GM19372 (cell line): Measurements from ENCODE around the gene LRP8.
"Not testable (repeated sequence)": the region's sequence is repeated elsewhere in the genome, so short reads cannot be mapped to it uniquely, and the experiment has no call there.

Source experiments
- ATAC-seq: cut with Tn5 transposase; IDR thresholded peaks from one replicate; pipeline ENCODE4 v1.9.1; 2021; ENCODE audit warnings: mild to moderate bottlenecking, low read depth, moderate library complexity; ENCODE audit not compliant: unreplicated experiment

Gene LRP8

DNA sequence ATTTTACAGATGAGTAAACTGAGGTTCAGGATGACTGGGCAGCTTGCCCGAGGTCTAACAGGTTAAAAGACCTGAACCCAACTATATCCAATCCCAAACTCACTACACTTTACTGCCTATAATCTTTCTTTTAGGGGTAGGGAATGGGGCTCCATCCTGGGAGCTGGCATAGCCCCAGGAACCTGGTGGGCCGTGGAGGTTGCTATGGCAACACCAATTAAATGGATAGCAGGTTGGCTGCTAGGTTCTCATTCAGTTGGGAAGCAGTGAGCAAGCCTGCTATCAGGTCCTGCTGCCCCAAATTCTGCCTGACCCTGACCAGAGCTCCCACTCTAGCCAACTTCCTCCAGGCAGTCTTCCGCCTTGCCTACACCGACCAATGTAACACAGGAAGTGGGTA, 40.9 kb downstream of the LRP8 start:
- no peak for ATAC-seq

DNA sequence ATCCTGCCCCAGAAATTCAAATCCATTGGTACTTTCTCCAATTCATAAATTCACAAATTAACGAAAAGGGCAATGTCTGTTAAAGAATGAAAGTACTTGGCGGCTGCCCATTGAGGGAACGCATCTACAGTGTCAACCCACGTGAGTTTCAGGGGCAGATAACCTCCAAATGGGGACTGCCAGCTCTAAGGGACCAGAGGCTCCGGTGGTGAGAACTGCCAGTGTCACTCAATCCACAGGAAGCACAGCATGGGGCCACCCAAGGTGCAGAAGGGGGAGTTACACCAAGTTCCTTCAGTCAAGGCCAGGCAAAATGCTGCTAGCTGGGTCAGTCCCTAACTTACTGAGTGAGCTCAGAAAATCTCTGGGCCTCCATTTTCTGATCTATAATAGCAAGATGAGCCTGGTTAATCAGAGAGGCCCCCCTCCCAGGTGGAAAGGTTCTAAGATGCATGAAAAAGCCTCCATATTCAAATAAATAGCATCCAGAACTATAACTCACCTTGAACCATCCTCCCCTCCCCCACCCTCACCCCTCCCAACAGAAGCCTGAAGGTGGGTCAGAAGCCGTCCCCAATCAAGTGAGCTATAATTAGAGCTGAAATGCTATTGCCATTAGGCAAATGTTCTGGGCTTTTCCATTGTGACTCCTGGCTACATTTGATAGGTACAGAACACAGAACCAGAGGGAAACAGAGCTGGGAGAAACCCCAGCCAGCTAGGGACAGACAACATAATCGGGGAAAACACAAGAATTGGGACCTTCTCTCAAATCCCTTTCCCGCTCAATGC, 41.7 kb downstream of the LRP8 start:
- no peak for ATAC-seq

DNA sequence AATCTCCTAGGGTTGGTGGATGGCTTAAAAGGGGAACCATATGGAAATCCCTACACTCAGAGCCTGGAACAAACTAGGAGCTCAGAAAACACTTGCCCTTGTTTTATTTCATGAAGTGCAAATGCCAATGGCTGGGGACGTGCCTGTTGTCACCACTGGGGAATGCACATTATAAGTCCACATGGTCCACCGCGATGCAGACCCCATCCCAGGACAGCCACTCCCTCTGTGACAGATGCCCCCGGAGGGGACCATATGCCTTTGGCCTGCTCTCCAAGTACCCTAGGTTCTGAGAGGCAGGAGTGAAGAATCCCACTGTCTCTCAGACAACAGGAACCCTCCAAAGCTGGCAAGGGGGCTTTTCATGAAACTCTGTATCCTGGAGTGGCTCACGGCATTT, 42.3 kb downstream of the LRP8 start:
- ATAC-seq = no peak

DNA sequence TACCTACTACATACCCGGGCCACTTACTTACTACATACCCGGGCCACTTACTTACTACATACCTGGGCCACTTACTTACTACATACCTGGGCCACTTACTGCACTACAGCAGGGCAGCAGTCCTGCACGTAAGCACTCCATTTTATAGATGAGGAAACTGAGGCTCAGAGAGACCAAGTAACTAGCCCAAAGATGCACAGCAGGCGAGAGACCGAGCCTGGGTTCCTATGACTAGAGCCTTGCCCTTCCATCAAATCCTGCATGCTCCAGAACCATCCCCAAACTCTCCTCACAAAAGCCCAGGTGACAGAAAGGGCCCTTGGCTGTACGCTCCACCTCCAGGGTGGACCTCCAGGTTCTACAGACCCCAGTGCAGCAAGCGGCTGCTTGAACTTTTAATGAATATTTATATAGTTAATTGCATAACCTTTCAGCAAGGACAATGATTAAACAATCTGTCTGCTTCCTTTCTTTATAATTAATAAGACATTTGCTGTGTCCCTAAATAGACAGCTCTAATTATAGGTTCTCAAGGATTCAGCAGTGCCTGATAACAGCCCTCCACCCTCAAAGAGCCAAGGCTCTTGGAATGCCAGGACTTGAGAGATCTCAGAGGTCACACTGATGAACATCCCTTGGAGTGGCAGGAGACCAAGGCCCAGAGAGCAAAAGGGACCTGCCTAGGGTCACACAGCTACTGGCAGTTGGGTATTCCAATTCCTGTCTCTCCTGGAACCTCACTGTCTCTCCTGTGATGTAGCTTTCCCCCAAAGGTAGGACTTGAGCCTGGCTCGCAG, 43.4 kb downstream of the LRP8 start:
- ATAC-seq = no peak

- not testable (repeated sequence) for ATAC-seq
Measured at GRCh38 chr1:53283156-53283555, 44.7 kb downstream of the LRP8 start.

- ATAC-seq = no peak
Measured at GRCh38 chr1:53281133-53281532, 46.7 kb downstream of the LRP8 start.

- no peak for ATAC-seq
Measured at GRCh38 chr1:53280496-53280895, 47.4 kb downstream of the LRP8 start.

DNA sequence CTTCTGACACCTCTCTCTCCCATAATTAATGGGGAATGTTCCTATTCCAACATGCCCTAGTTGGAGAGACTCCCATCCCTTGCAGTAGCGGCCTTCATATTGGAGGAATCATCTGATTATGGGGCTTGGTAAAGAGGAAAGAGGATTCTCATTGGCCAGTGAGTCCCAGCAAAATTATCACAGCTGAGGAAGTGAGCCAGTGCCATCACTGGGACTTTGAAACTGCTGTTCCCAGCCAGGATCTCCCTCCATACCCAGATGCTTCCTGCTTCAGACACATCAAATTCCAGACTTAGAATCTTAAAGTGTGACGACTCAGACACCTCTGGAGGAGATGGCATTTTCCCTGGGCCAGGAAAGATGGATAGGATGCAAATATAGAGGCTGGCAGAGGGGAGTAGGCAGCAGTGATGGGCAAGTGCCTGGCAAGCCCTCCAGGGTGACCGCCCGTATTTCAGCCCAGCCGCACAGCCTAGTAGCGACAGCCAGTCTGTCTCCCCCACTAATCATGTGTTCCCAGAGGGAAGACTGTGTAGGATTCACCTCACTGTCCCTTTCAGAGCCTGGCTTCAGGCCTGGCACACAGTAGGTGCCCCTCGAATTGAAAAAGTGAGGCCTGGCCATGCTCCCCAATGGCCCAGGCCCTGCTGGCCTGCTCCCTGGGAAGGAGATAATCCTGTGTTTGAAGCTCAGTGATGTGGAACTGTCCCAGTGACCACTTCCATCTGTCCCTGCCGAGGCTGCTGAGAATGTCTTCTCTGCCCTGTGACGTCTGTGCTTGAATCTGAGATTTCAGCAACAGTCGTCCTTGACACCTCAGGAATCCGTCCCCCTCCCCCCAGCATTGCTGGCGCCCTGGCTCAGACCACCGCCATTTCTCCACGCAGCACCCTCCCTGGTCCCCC, 48.3 kb downstream of the LRP8 start:
- ATAC-seq = no peak

- no peak for ATAC-seq
Measured at GRCh38 chr1:53278298-53278725, 49.6 kb downstream of the LRP8 start.

GRCh38 chr1:53277326-53277725, 50.5 kb downstream of the LRP8 start:
- no peak for ATAC-seq

- ATAC-seq = no peak
Measured at GRCh38 chr1:53276902-53277281, 51.0 kb downstream of the LRP8 start.

GRCh38 chr1:53276153-53276901, 51.5 kb downstream of the LRP8 start:
- no peak for ATAC-seq

DNA sequence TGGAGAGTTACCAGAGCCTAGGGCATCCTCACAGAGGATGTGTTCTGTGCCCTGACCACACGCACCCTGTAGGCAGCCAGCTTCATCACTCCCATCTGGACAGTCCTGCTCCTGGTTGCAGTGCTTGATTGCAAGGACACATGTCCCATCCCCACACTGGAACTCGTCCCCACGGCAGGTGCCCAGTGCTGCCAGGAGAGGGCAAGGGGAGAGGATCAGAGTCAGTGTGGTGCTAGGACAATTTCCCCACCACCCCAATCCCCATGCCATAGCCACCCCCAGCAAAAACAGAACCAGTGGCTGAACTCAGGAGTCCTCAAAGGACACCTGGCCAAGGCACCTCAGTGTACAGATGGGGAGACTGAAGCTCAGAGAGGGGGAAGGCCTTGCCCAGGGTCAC, 52.3 kb downstream of the LRP8 start:
- ATAC-seq = no peak

GRCh38 chr1:53274541-53275185, 53.2 kb downstream of the LRP8 start:
- ATAC-seq = no peak

GRCh38 chr1:53274026-53274425, 53.8 kb downstream of the LRP8 start:
- ATAC-seq = no peak

- ATAC-seq = no peak
Measured at GRCh38 chr1:53273526-53273925, 54.3 kb downstream of the LRP8 start.

GRCh38 chr1:53272349-53272748, 55.5 kb downstream of the LRP8 start:
- ATAC-seq = no peak

GRCh38 chr1:53271446-53272090, 56.3 kb downstream of the LRP8 start:
- no peak for ATAC-seq

- ATAC-seq = no peak
Measured at GRCh38 chr1:53270873-53271272, 57.0 kb downstream of the LRP8 start.
